Middle frontal gyrus (tissue), 1 donor: Measurements from ENCODE around the gene BRD2.

ENCODE experiments used
- DNase-seq: peaks from one replicate; pipeline ENCODE4 v3.0.0-alpha.2; 2015; ENCODE audit warnings: low spot score; ENCODE audit errors: extremely low spot score

The BRD2 gene

GRCh38 chr6:32972353-32973143, 4.2 kb downstream of the BRD2 start:
- DNase-seq, result no peak

- DNase-seq, result no peak
Observed at GRCh38 chr6:32973144-32974015, 5.0 kb downstream of the BRD2 start.

- no peak for DNase-seq
Observed at GRCh38 chr6:32974016-32974333, 5.6 kb downstream of the BRD2 start.

- no peak for DNase-seq
Observed at GRCh38 chr6:32974541-32975308, 6.3 kb downstream of the BRD2 start.

- DNase-seq, result no peak
Observed at GRCh38 chr6:32975886-32976285, 7.5 kb downstream of the BRD2 start.

GRCh38 chr6:32976334-32977069, 8.1 kb downstream of the BRD2 start:
- no peak for DNase-seq

- no peak for DNase-seq
Observed at GRCh38 chr6:32977272-32977952, 9.0 kb downstream of the BRD2 start.

- DNase-seq, result no peak
Observed at GRCh38 chr6:32977953-32978324, 9.5 kb downstream of the BRD2 start.

- DNase-seq, result no peak
Observed at GRCh38 chr6:32979720-32980487, 11.5 kb downstream of the BRD2 start.

- DNase-seq, result no peak
Observed at GRCh38 chr6:32980488-32981038, 12.2 kb downstream of the BRD2 start.

- DNase-seq, result no peak
Observed at GRCh38 chr6:32982084-32982701, 13.8 kb downstream of the BRD2 start.

GRCh38 chr6:32982702-32983492, 14.5 kb downstream of the BRD2 start:
- no peak for DNase-seq

GRCh38 chr6:32983493-32983848, 15.1 kb downstream of the BRD2 start:
- no peak for DNase-seq

- no peak for DNase-seq
Observed at GRCh38 chr6:32983964-32984621, 15.7 kb downstream of the BRD2 start.

- peak; percentile 67 for DNase-seq
Observed at GRCh38 chr6:32984622-32985389, 16.4 kb downstream of the BRD2 start.

GRCh38 chr6:32989368-32989767, 21.0 kb downstream of the BRD2 start:
- DNase-seq, result no peak

- DNase-seq, result no peak
Observed at GRCh38 chr6:32991972-32992371, 23.6 kb downstream of the BRD2 start.
